ENCODE measurements around the gene WDR3.

DNA sequence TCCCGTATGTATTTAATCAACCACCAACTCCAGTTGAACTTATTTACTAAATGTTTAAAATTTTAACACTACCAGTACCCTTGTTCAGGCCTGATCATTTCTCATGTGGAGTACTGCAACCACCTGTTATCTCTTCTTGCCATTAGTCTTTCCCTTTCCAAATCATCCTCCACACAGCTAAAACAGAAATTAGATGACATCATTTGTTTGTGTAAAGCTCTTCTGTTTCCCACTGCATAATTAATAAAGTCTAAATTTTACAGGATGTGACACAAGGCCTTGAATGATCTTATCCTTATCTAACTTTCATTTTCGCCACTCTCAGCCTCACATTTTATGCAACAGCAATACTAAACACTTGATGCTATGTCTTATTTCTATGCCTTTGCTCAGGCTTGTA lies 24.5 kb upstream of the WDR3 start:
- TF ChIP-seq, protein P1, sequence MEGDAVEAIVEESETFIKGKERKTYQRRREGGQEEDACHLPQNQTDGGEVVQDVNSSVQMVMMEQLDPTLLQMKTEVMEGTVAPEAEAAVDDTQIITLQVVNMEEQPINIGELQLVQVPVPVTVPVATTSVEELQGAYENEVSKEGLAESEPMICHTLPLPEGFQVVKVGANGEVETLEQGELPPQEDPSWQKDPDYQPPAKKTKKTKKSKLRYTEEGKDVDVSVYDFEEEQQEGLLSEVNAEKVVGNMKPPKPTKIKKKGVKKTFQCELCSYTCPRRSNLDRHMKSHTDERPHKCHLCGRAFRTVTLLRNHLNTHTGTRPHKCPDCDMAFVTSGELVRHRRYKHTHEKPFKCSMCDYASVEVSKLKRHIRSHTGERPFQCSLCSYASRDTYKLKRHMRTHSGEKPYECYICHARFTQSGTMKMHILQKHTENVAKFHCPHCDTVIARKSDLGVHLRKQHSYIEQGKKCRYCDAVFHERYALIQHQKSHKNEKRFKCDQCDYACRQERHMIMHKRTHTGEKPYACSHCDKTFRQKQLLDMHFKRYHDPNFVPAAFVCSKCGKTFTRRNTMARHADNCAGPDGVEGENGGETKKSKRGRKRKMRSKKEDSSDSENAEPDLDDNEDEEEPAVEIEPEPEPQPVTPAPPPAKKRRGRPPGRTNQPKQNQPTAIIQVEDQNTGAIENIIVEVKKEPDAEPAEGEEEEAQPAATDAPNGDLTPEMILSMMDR (IDR thresholded peaks at IDR 0.05 in 4 of 5, conservative IDR thresholded peaks at IDR 0.05 in 1 of 5): no peak
- TF ChIP-seq POLR2A (IDR thresholded peaks at IDR 0.05): no peak

Measured in gastrocnemius medialis (tissue), 4 donors.